Activated T-cell treated with anti-CD3 and anti-CD28 coated beads, Interleukin-2, amount 50 U/mL, for 24 hours (primary cell): ENCODE data around the gene H2AZ2.
A peak's percentile ranks its signal among the peaks of the same experiment; 100 is the strongest.
"Not testable (repeated sequence)": the region's sequence is repeated elsewhere in the genome, so short reads cannot be mapped to it uniquely, and the experiment has no call there.

ENCODE experiments used
- DNase-seq: peaks from one replicate; pipeline ENCODE4 v3.0.0-alpha.2; 2020
- H3K27ac Mint-ChIP-seq: 2 replicates; pipeline ENCODE4 v1.8.0; 2020; ENCODE audit warnings: mild to moderate bottlenecking, mixed read lengths
- H3K27me3 Mint-ChIP-seq: 2 replicates; pipeline ENCODE4 v1.8.0; 2020; ENCODE audit warnings: mixed read lengths
- H3K36me3 Mint-ChIP-seq: 2 replicates; pipeline ENCODE4 v1.8.0; 2020; ENCODE audit warnings: low read depth, mixed read lengths
- H3K4me1 Mint-ChIP-seq: 2 replicates; pipeline ENCODE4 v1.8.0; 2020; ENCODE audit warnings: low read depth, mixed read lengths
- H3K4me3 Mint-ChIP-seq: 2 replicates; pipeline ENCODE4 v1.8.0; 2020; ENCODE audit warnings: mild to moderate bottlenecking, moderate library complexity, mixed read lengths
- H3K9me3 Mint-ChIP-seq: 2 replicates; pipeline ENCODE4 v1.8.0; 2020; ENCODE audit warnings: mixed read lengths

Gene H2AZ2

GRCh38 chr7:44811571-44811970 is 36.3 kb downstream of the H2AZ2 start:
- H3K36me3 Mint-ChIP-seq = peaks cover 3% of the 10 kb centered on the region
- peaks cover 4% of the 10 kb centered on the region for H3K4me1 Mint-ChIP-seq
- no peaks in the 10 kb centered on the region for H3K27me3 Mint-ChIP-seq
- H3K27ac Mint-ChIP-seq = no peak overlapping the region
- no peak overlapping the region for H3K4me3 Mint-ChIP-seq
- no peak for DNase-seq
- no peaks in the 10 kb centered on the region for H3K9me3 Mint-ChIP-seq

GRCh38 chr7:44811093-44811492 is 36.8 kb downstream of the H2AZ2 start:
- H3K9me3 Mint-ChIP-seq = no peaks in the 10 kb centered on the region
- H3K27ac Mint-ChIP-seq = no peak overlapping the region
- no peak for DNase-seq
- peaks cover 4% of the 10 kb centered on the region for H3K4me1 Mint-ChIP-seq
- H3K4me3 Mint-ChIP-seq = no peak overlapping the region
- H3K27me3 Mint-ChIP-seq = no peaks in the 10 kb centered on the region
- peaks cover 3% of the 10 kb centered on the region for H3K36me3 Mint-ChIP-seq

- Mint-ChIP-seq H3K27me3 (no peaks in the 10 kb centered on the region), H3K4me3 (no peak overlapping the region), H3K27ac (no peak overlapping the region), H3K4me1 (peaks cover 4% of the 10 kb centered on the region), H3K36me3 (peaks cover 16% of the 10 kb centered on the region), H3K9me3 (no peaks in the 10 kb centered on the region)
- no peak for DNase-seq
Observed at GRCh38 chr7:44808914-44809393, 38.9 kb downstream of the H2AZ2 start.

- H3K9me3 Mint-ChIP-seq = no peaks in the 10 kb centered on the region
- peaks cover 46% of the 10 kb centered on the region for H3K36me3 Mint-ChIP-seq
- DNase-seq = no peak
- H3K4me1 Mint-ChIP-seq = peaks cover 13% of the 10 kb centered on the region
- peak overlapping the region; percentile 72 for H3K27ac Mint-ChIP-seq
- H3K4me3 Mint-ChIP-seq = no peak overlapping the region
- H3K27me3 Mint-ChIP-seq = no peaks in the 10 kb centered on the region
Observed at GRCh38 chr7:44805950-44806349, 41.9 kb downstream of the H2AZ2 start.

- not testable (repeated sequence) for H3K27me3 Mint-ChIP-seq, H3K4me3 Mint-ChIP-seq, H3K9me3 Mint-ChIP-seq
- peaks cover 28% of the 10 kb centered on the region for H3K4me1 Mint-ChIP-seq
- DNase-seq = peak; percentile 48
- H3K27ac Mint-ChIP-seq = peak overlapping the region; percentile 44
- peaks cover 66% of the 10 kb centered on the region for H3K36me3 Mint-ChIP-seq
Observed at GRCh38 chr7:44803828-44804519, 43.9 kb downstream of the H2AZ2 start.

- no peak overlapping the region for H3K4me3 Mint-ChIP-seq
- DNase-seq = no peak
- peaks cover 33% of the 10 kb centered on the region for H3K4me1 Mint-ChIP-seq
- H3K36me3 Mint-ChIP-seq = peaks cover 80% of the 10 kb centered on the region
- peak overlapping the region; percentile 87 for H3K27ac Mint-ChIP-seq
- H3K27me3 Mint-ChIP-seq = no peaks in the 10 kb centered on the region
- no peaks in the 10 kb centered on the region for H3K9me3 Mint-ChIP-seq
Observed at GRCh38 chr7:44802418-44803025, 45.4 kb downstream of the H2AZ2 start.

GRCh38 chr7:44801890-44802289 is 46.0 kb downstream of the H2AZ2 start:
- DNase-seq = no peak
- H3K27me3 Mint-ChIP-seq = no peaks in the 10 kb centered on the region
- H3K4me1 Mint-ChIP-seq = peaks cover 33% of the 10 kb centered on the region
- H3K36me3 Mint-ChIP-seq = peaks cover 84% of the 10 kb centered on the region
- H3K9me3 Mint-ChIP-seq = no peaks in the 10 kb centered on the region
- peak overlapping the region; percentile 23 for H3K4me3 Mint-ChIP-seq
- peak overlapping the region; percentile 87 for H3K27ac Mint-ChIP-seq

- Mint-ChIP-seq H3K9me3 (no peaks in the 10 kb centered on the region), H3K27ac (peak overlapping the region; percentile 87), H3K4me1 (peaks cover 36% of the 10 kb centered on the region), H3K27me3 (no peaks in the 10 kb centered on the region), H3K36me3 (peaks cover 89% of the 10 kb centered on the region), H3K4me3 (peak overlapping the region; percentile 62)
- no peak for DNase-seq
Observed at GRCh38 chr7:44799939-44800338, 47.9 kb downstream of the H2AZ2 start.

GRCh38 chr7:44798649-44799305 is 49.1 kb downstream of the H2AZ2 start:
- DNase-seq = no peak
- peaks cover 36% of the 10 kb centered on the region for H3K4me1 Mint-ChIP-seq
- H3K27me3 Mint-ChIP-seq = no peaks in the 10 kb centered on the region
- peak overlapping the region; percentile 98 for H3K27ac Mint-ChIP-seq
- H3K9me3 Mint-ChIP-seq = no peaks in the 10 kb centered on the region
- peak overlapping the region; percentile 96 for H3K4me3 Mint-ChIP-seq
- H3K36me3 Mint-ChIP-seq = peaks cover 78% of the 10 kb centered on the region

GRCh38 chr7:44797329-44798258 is 50.3 kb downstream of the H2AZ2 start:
- peak; percentile 87 for DNase-seq
- Mint-ChIP-seq H3K4me1 (peaks cover 34% of the 10 kb centered on the region), H3K9me3 (no peaks in the 10 kb centered on the region), H3K27ac (peak overlapping the region; percentile 98), H3K27me3 (no peaks in the 10 kb centered on the region), H3K36me3 (peaks cover 66% of the 10 kb centered on the region), H3K4me3 (peak overlapping the region; percentile 96)

- Mint-ChIP-seq H3K4me1 (peaks cover 31% of the 10 kb centered on the region), H3K9me3 (no peaks in the 10 kb centered on the region), H3K36me3 (peaks cover 57% of the 10 kb centered on the region), H3K27me3 (no peaks in the 10 kb centered on the region), H3K4me3 (peak within 1 kb of the TSS; percentile 96), H3K27ac (peak within 1 kb of the TSS; percentile 98)
- DNase-seq = peak; percentile 99
Observed at GRCh38 chr7:44796504-44797328, 51.2 kb downstream of the H2AZ2 start, which contains the start of gene PPIA. PPIA (plus strand) TSS chr7:44796681; CDS start chr7:44796725, 44 bp downstream.

- peak overlapping the region; percentile 96 for H3K4me3 Mint-ChIP-seq
- H3K27me3 Mint-ChIP-seq = no peaks in the 10 kb centered on the region
- peaks cover 25% of the 10 kb centered on the region for H3K4me1 Mint-ChIP-seq
- peaks cover 51% of the 10 kb centered on the region for H3K36me3 Mint-ChIP-seq
- peak overlapping the region; percentile 98 for H3K27ac Mint-ChIP-seq
- no peaks in the 10 kb centered on the region for H3K9me3 Mint-ChIP-seq
- DNase-seq = no peak
Observed at GRCh38 chr7:44796034-44796503, 51.8 kb downstream of the H2AZ2 start.

GRCh38 chr7:44794331-44794730 is 53.6 kb downstream of the H2AZ2 start:
- Mint-ChIP-seq H3K27me3 (no peaks in the 10 kb centered on the region), H3K27ac (no peak overlapping the region), H3K36me3 (peaks cover 33% of the 10 kb centered on the region), H3K4me3 (peak overlapping the region; percentile 96), H3K4me1 (peaks cover 10% of the 10 kb centered on the region), H3K9me3 (no peaks in the 10 kb centered on the region)
- no peak for DNase-seq
